NOMO-1 treated with DMSO at 0.1 percent for 48 hours (cell line): Measurements from ENCODE around the gene AP3B1.

ENCODE experiments used
- DNase-seq: peaks from one replicate; lab custom pipeline; 2025; ENCODE audit not compliant: unreplicated experiment; lab: John Stamatoyannopoulos, UW

AP3B1 gene

GRCh38 chr5:78005021-78005785 is 289.3 kb downstream of the AP3B1 start:
- no peak for DNase-seq

GRCh38 chr5:78004559-78004958 is 289.9 kb downstream of the AP3B1 start:
- no peak for DNase-seq

GRCh38 chr5:78003919-78004318 is 290.6 kb downstream of the AP3B1 start:
- DNase-seq: peak; percentile 93

- peak; percentile 90 for DNase-seq
Measured at GRCh38 chr5:78003450-78003849, 291.0 kb downstream of the AP3B1 start.

- DNase-seq: no peak
Measured at GRCh38 chr5:78002690-78003089, 291.8 kb downstream of the AP3B1 start.

GRCh38 chr5:78001197-78001596 is 293.3 kb downstream of the AP3B1 start:
- peak; percentile 84 for DNase-seq

- DNase-seq: no peak
Measured at GRCh38 chr5:78000191-78000590, 294.3 kb downstream of the AP3B1 start.

- no peak for DNase-seq
Measured at GRCh38 chr5:77999399-77999798, 295.1 kb downstream of the AP3B1 start.

- no peak for DNase-seq
Measured at GRCh38 chr5:77996943-77997342, 297.6 kb downstream of the AP3B1 start.

- peak; percentile 33 for DNase-seq
Measured at GRCh38 chr5:77995793-77996409, 298.6 kb downstream of the AP3B1 start.

- DNase-seq: peak; percentile 97
Measured at GRCh38 chr5:77994943-77995342, 299.6 kb downstream of the AP3B1 start.

- DNase-seq: no peak
Measured at GRCh38 chr5:77993855-77994318, 300.6 kb downstream of the AP3B1 start.

- no peak for DNase-seq
Measured at GRCh38 chr5:77993141-77993854, 301.2 kb downstream of the AP3B1 start.

GRCh38 chr5:77991084-77991483 is 303.4 kb downstream of the AP3B1 start:
- no peak for DNase-seq

GRCh38 chr5:77990020-77990419 is 304.5 kb downstream of the AP3B1 start:
- DNase-seq: no peak

- no peak for DNase-seq
Measured at GRCh38 chr5:77987988-77988387, 306.5 kb downstream of the AP3B1 start.

- DNase-seq: no peak
Measured at GRCh38 chr5:77987331-77987730, 307.2 kb downstream of the AP3B1 start.

GRCh38 chr5:77986261-77986660 is 308.2 kb downstream of the AP3B1 start:
- DNase-seq: no peak

- DNase-seq: no peak
Measured at GRCh38 chr5:77985247-77985646, 309.3 kb downstream of the AP3B1 start.

- no peak for DNase-seq
Measured at GRCh38 chr5:77984587-77984986, 309.9 kb downstream of the AP3B1 start.

- DNase-seq: no peak
Measured at GRCh38 chr5:77983482-77984199, 310.9 kb downstream of the AP3B1 start.
